AG10803 (cell line): ENCODE data around the gene RRAS.

Source experiments
- DNase-seq: peaks from one replicate; pipeline ENCODE4 v3.0.0; 2010; ENCODE audit warnings: low read depth
- H3K4me3 ChIP-seq: 2 replicates; pipeline ENCODE4 v1.5.1; 2011; ENCODE audit warnings: mild to moderate bottlenecking, low read length, control low read depth
- TF ChIP-seq, protein P1 (sequence below): conservative IDR thresholded peaks from 2 replicates; pipeline ENCODE4 v1.5.1; 2011; ENCODE audit warnings: mild to moderate bottlenecking, low read length, control low read depth, inconsistent platforms

RRAS gene

DNA sequence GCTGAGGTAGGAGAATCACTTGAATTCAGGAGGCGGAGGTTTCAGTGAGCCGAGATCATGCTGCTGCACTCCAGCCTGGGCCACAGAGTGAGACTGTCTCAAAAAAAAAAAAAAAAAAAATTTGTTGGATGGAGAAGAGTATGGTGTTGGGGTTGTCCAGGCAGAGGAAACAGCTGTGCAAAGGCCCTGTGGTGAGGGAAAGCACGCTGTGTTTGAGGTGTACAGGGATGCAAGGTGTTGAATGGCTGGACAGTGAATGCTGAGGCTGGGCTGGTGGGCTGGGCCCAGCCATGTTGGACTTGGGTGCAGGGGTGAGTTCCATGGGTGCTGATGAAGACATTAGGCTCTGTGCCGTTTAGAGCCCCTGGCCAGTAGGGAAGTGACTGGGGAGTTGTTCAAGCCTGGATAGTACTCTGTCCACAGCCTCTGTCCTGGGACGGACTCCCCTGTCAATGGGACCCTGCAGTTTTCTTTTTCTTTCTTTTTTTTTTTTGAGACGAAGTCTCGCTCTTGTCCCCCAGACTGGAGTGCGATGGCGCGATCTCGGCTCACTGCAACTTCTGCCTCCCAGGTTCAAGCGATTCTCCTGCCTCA lies 30.3 kb downstream of the RRAS start:
- TF ChIP-seq, protein P1, sequence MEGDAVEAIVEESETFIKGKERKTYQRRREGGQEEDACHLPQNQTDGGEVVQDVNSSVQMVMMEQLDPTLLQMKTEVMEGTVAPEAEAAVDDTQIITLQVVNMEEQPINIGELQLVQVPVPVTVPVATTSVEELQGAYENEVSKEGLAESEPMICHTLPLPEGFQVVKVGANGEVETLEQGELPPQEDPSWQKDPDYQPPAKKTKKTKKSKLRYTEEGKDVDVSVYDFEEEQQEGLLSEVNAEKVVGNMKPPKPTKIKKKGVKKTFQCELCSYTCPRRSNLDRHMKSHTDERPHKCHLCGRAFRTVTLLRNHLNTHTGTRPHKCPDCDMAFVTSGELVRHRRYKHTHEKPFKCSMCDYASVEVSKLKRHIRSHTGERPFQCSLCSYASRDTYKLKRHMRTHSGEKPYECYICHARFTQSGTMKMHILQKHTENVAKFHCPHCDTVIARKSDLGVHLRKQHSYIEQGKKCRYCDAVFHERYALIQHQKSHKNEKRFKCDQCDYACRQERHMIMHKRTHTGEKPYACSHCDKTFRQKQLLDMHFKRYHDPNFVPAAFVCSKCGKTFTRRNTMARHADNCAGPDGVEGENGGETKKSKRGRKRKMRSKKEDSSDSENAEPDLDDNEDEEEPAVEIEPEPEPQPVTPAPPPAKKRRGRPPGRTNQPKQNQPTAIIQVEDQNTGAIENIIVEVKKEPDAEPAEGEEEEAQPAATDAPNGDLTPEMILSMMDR: no peak
- H3K4me3 ChIP-seq: no peak overlapping the region
- DNase-seq: no peak

DNA sequence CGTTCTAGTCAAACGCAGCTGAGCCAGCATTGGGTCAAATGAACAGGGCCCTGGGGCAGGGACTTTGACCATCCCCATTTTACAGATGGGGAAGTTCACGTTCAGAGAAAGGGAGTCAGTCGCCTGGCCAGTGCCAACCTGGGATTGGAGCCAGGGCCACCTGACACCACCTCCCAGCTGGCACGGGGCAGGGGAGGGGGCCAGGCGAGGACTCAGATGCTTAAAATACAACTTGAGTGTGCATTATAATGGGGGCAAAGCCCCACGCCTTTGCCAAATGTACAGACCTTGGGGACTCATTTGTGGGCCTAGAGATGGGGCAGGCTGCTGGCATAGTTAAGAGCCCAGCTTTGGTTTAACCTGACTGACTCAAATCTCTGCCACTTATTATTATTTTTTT lies 34.3 kb downstream of the RRAS start:
- DNase-seq: no peak

DNA sequence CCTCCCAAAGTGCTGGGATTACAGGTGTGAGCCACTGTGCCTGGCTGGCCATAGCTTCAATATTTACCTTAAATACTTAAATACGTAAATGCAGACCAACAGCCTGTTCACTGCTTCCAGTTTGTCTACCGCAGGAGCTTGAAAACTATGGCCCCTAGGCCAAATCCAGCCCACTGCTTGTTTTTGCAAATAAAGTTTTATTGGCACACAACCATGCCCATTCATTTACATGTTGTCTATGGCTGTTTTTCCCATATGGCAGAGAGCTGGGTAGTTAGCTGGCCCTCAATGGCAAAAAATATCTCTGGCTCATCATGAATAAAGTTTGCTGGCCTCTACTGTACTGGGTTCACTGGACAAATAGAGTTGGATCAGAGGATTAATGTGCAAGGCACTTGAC lies 37.1 kb downstream of the RRAS start:
- TF ChIP-seq, protein P1: no peak
- DNase-seq: no peak
- H3K4me3 ChIP-seq: no peak overlapping the region

More for the DNA sequence above, 34.3 kb downstream of the RRAS start:
- H3K4me3 ChIP-seq: no peak overlapping the region
- TF ChIP-seq, protein P1: no peak

DNA sequence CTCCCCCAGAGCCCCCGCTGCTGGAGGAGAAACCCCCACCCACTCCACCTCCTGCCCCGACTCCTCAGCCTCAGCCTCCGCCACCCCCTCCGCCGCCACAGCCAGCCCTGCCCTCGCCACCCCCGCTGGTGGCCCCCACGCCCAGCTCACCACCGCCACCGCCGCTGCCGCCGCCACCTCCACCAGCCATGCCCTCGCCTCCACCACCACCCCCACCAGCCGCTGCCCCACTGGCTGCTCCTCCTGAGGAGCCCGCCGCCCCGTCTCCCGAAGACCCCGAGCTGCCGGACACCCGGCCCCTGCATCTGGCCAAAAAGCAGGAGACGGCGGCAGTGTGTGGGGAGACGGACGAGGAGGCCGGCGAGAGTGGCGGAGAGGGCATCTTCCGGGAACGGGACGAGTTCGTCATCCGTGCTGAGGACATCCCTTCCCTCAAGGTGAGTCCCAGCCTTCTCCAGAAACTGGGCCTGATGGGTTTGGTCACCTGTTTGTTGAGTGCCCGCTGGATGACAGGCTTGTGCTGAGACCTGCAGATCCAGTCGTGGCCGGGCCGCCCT lies 38.4 kb downstream of the RRAS start:
- H3K4me3 ChIP-seq: no peak overlapping the region
- no peak for DNase-seq
- TF ChIP-seq, protein P1: no peak

DNA sequence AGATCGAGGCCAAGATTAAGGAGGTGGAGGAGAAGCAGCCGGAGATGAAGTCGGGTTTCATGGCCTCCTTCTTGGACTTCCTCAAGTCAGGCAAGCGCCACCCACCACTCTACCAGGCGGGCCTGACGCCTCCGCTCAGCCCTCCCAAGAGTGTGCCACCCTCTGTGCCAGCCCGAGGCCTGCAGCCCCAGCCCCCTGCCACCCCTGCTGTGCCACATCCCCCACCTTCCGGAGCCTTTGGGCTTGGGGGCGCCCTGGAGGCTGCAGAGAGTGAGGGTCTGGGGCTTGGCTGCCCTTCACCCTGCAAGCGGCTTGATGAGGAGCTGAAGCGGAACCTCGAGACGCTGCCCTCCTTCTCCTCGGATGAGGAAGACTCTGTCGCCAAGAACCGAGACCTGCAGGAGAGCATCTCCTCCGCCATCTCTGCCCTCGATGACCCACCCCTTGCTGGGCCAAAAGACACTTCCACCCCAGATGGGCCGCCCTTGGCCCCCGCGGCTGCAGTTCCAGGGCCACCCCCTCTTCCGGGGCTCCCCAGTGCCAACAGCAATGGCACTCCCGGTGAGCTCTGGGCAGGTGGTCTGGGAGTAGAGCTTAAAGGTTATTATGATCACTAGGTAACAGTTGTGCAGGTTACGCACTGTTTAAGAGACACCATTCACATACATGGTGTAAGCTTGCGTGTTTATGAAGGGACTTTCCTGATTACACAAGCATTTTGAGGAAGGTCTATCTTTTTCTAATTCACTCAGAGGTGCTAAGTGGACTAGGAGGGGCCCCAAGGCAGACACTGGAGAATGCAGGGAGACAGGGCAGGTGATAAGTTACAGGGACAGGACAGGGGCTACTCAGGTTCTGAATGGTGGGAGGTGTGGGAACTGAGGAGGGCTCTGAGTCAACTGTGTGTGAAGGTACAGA lies 40.3 kb downstream of the RRAS start:
- TF ChIP-seq, protein P1: no peak
- DNase-seq: no peak
- no peak overlapping the region for H3K4me3 ChIP-seq

DNA sequence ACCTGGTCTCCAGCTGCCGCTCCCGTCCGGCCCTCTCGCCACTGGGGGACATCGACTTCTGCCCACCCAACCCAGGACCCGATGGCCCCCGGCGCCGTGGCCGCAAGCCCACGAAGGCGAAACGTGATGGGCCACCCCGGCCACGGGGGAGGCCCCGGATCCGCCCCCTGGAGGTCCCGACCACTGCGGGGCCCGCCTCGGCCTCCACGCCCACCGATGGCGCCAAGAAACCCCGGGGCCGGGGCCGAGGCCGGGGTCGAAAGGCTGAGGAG lies 42.3 kb downstream of the RRAS start:
- no peak overlapping the region for H3K4me3 ChIP-seq
- no peak for DNase-seq
- TF ChIP-seq, protein P1: no peak
